ENCODE measurements around the gene MPO. TPM values are rescaled to one million over a fixed set of nuclear protein-coding genes. Genes with fewer than 3 reads are reported as not detected.

MPO gene
- total RNA-seq, 4 donors from 2014 or later = 0.24 to 0.45 TPM; not detected in 2

DNA sequence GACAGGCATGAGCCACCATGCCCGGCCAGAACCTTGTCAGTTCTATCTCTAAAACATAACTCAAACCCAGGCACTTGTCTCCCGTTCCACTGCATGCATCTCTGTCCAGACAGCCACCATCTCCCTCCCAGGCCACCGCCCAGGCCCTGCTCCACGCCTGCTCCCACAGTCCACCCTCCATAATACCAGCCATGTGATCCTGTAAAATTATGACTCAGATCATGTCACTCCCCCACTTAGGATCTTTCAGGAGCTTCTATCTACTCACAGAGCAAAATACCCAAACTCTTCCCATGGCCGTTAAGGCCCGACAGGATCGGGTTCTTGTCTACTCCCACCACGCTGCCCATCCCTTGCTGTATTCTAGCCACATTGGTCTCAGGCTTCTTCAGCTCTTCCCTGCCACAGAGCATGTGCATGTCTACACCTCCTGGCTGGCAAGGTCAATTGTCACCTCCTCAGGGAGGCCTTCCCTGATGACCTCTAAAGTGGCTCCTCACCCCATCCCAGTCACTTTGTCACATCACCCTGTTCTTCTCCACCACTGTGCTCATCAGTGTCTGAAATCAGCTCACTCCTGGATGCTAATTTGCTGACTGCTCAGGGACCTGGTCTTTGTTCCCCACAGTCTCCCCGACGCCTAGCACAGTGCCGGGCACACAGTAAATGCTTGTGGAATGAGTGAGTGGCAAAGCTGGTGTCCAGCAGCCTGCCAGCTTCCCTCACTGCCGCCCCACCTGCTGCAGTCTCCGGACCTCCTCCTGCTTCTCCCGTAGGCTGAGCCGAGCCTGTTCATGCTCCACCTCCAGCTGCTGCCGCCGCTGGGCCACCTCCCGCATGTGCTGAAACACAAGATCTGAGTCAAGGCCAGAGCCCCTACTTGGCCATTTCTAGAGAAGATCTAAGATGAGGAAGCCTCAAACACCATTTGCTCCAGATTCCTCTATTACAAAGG, 41.1 kb upstream of the MPO start:
- TF ChIP-seq POLR2A (IDR thresholded peaks at IDR 0.05) = no peak
- no peak for TF ChIP-seq CTCF (IDR thresholded peaks at IDR 0.05)
- no peaks in the 10 kb centered on the region for H3K27me3 ChIP-seq
- no peak overlapping the region for H3K27ac ChIP-seq
- no peaks in the 10 kb centered on the region for H3K36me3 ChIP-seq
- intact Hi-C loops (cut with DNase I) = loop anchor here (10.0 kb wide), 1 partner anchor 53 kb away; no protein-coding TSS in a partner anchor
- H3K9me3 ChIP-seq = no peaks in the 10 kb centered on the region
- H3K4me1 ChIP-seq = peaks cover 8 to 16% of the 10 kb centered on the region in 2 donors
- WGBS, 2 donors = 95% methylated on average over 16 to 18 of the region's 18 CpGs
- no peak overlapping the region for H3K4me3 ChIP-seq (replicated peaks in 1 of 3)
- DNase-seq = no peak

GRCh38 chr17:58320570-58321323, 40.0 kb upstream of the MPO start:
- Histone ChIP-seq H3K27ac (no peak overlapping the region), H3K4me3 (replicated peaks in 1 of 3) (no peak overlapping the region)
- 92 to 93% methylated on average over 9 of the region's 9 CpGs for WGBS, 2 donors

GRCh38 chr17:58320163-58320558, 39.4 kb upstream of the MPO start:
- no peak for TF ChIP-seq CTCF (IDR thresholded peaks at IDR 0.05)
- no peak for TF ChIP-seq POLR2A (IDR thresholded peaks at IDR 0.05)
- DNase-seq = no peak
- WGBS, 2 donors = 95 to 97% methylated on average over 7 of the region's 7 CpGs
- Histone ChIP-seq H3K27me3 (no peaks in the 10 kb centered on the region), H3K4me1 (peaks cover 8 to 13% of the 10 kb centered on the region in 2 donors), H3K4me3 (replicated peaks in 1 of 3) (no peak overlapping the region), H3K36me3 (no peaks in the 10 kb centered on the region), H3K9me3 (no peaks in the 10 kb centered on the region), H3K27ac (no peak overlapping the region)
- intact Hi-C loops (cut with DNase I) = loop anchor here (10.0 kb wide), 1 partner anchor 55 kb away; no protein-coding TSS in a partner anchor

More at GRCh38 chr17:58320570-58321323, 40.0 kb upstream of the MPO start:
- no peaks in the 10 kb centered on the region for H3K9me3 ChIP-seq
- H3K4me1 ChIP-seq = peaks cover 8 to 16% of the 10 kb centered on the region in 2 donors
- intact Hi-C loops (cut with DNase I) = loop anchor here (10.0 kb wide), 1 partner anchor 54 kb away; no protein-coding TSS in a partner anchor
- DNase-seq = no peak
- H3K27me3 ChIP-seq = no peaks in the 10 kb centered on the region
- H3K36me3 ChIP-seq = no peaks in the 10 kb centered on the region
- TF ChIP-seq CTCF (IDR thresholded peaks at IDR 0.05) = no peak
- TF ChIP-seq POLR2A (IDR thresholded peaks at IDR 0.05) = no peak

GRCh38 chr17:58319173-58320162, 38.7 kb upstream of the MPO start:
- Histone ChIP-seq H3K27ac (no peak overlapping the region), H3K27me3 (no peaks in the 10 kb centered on the region), H3K4me1 (peaks cover 8% of the 10 kb centered on the region in 2 donors), H3K9me3 (no peaks in the 10 kb centered on the region), H3K36me3 (no peaks in the 10 kb centered on the region), H3K4me3 (replicated peaks in 1 of 3) (no peak overlapping the region)
- intact Hi-C loops (cut with DNase I) = loop anchor here (10.0 kb wide), 1 partner anchor 55 kb away; no protein-coding TSS in a partner anchor
- WGBS, 2 donors = 91 to 93% methylated on average over 21 to 23 of the region's 25 CpGs
- TF ChIP-seq POLR2A (IDR thresholded peaks at IDR 0.05) (no peak), CTCF (IDR thresholded peaks at IDR 0.05) (no peak)
- DNase-seq = no peak

Data from thyroid gland (tissue), 4 donors.